GM10847 (cell line): ENCODE data around the gene ZNF212.

Experiments used
- POLR2A ChIP-seq: IDR thresholded peaks from 2 replicates; pipeline ENCODE4 v1.6.1; 2011; ENCODE audit not compliant: insufficient read length; ENCODE audit errors: extremely low read depth

ZNF212 gene

DNA sequence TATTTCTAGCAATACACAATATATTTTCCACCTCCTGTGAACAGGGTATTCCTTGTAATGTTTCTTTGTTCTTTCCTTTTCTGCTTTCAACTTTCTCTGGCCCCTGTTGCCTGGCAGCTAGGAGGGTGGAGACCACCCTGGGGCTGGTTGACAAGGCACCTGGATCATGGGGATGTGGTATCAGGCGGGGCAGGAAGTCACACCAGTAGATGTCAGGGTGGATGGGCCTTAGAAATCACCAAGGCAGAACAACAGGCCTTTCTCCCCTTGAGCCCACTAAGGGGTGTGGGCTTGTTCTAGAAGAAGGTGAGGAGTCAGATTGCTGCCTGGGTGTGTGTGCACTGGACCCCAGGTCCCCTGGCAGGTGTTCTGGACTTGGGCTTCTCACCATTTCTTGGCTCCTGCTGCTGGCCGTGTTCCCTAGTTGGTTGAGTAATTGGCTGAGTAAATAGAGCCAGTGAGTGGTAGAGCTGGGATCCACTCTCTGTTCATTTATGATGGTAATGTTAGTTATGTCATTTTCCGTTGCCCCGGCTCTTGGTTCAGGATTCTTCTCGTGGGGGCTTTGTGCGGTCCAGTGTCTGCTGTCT, 47.5 kb downstream of the ZNF212 start:
- TF ChIP-seq POLR2A = no peak

DNA sequence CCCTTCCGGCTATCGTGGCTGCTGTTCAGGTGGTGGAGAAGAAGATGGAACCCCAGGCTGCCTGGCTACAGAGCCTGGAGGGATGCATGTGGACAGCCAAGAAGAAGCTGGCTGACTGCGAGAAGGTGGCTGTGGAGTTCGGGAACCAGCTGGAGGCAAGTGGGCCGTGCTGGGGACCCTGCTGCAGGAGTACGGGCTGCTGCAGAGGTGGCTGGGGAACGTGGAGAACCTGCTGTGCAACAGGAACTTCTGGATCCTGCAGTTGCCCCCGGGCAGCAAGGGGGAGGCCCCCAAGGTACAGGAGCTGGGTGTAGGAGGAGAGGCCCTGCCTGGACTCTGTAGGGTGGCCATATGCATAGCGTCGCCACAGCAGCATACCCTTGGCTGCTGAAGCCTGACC, 48.2 kb downstream of the ZNF212 start:
- TF ChIP-seq POLR2A = no peak

DNA sequence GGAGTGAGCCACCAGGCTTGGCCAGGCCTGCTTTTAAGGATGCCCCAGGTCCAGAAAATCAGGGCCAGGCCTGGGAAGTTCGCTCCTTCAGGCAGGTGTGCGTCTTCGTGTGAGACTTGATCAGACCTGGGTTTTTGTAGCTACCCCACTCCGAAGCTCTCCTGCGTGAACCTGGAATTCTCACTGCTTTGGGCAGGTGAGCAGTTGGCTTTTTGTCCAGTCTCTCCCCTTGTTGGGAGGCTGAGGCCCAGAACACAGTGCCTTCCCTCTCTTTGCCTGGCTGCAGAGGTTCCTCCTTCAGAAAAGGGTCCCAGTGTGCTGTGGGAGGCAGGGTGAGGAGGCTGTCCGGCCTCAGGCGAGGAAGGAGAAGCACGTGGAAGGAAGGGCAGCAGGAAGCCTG, 49.8 kb downstream of the ZNF212 start:
- no peak for TF ChIP-seq POLR2A

DNA sequence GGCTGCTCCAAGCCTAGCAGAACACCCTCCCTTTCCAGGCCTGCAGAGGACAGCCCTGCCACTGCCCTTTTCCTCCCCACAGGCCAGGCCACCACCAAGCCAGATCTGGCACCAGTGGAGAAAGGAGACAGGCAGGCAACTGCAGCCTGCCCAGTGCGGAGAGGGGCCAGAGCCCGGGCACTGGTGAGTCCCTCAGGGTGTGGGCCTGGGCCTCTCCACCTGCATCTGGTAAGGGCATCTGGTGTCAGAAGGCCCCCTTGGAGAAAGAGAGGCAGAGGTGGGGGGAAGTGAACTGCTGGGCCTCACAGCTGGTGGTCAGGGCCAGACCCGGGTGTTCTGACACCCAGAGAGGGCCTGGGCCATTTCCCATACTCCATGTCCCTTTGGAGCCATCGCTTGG, 50.4 kb downstream of the ZNF212 start:
- TF ChIP-seq POLR2A = no peak

DNA sequence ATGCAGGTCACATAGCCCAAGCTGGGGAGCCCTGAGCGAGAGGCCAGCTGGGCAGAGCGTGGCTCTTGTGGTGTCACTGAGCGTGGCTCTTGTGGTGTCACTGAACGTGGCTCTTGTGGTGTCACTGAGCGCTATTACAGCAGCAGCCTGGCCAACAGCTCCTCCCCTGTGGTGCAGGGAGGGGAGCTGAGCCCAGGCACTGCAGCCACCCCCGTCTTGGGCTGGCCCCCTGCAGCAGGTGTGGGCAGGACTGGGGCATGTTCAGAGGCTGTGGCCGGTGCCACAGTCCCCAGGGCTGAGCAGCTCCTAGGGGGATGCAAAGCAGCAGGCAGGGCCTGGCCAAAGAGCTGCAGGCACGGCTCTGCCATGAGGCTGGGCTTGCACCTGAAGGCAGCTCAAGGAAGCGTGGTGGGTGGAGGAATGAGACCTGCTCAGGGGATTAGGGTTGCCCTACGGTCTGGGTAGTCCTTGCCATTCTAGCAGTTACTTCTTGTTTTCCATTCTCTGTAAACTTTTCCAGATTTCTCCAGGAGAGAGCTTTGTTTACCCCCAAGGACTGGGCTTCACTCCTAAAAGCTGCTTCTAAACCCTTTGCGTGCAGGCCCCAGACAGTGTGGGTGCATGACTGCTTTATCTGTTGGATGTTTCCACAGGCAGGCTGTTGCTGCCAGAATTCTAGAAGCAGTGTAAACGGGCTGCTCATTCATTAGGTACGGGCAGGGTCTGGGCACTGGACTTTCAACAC, 51.8 kb downstream of the ZNF212 start:
- no peak for TF ChIP-seq POLR2A

DNA sequence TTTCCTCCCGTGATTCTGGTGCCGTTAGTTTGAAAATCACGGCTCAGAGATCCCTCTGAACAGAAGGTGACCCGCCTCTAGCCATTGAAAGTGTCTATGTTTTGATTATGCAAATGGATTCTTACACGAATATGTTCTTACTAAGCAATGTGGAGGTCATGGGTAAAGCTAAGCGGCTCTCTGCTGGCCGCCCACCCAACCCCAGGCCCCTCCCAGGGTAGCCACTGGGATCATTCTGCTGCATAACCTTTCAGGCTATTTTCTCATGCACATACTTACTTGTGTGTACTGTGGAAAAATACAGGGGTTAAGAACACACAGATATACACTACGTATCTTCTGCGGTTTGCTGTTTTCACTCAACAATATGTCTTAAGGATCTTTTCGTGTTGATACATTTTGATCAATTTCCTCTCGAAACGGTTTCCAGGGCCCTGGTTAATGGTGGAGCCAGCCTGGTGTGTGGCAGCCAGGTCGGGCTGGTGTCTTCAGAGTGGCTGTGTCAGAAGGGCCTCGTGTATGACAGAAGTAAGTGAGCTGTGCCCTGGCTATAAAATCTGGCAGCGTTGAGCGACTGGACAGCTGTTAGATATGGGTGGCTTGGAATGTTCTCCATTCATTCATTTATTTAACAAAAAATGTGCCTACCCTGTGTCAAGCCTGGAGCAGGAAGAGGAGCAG, 52.5 kb downstream of the ZNF212 start:
- no peak for TF ChIP-seq POLR2A

DNA sequence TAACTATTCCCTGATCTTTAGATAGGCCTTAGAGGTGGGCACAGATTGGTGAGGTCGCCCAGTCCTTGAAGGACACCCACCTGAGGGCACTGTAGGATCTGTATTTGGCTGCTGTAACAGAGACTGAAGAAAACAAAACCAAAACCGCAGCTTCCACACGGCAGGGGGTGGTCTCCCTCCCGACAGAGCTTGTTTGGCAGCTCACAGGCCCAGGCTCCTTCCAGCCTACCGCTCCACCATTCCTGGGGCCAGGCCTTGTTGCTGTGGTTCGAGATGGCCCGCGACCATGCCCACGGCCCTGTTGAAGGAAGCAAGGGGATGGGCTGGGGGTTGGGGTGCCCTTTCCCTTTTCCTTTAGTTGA, 53.0 kb downstream of the ZNF212 start:
- no peak for TF ChIP-seq POLR2A

DNA sequence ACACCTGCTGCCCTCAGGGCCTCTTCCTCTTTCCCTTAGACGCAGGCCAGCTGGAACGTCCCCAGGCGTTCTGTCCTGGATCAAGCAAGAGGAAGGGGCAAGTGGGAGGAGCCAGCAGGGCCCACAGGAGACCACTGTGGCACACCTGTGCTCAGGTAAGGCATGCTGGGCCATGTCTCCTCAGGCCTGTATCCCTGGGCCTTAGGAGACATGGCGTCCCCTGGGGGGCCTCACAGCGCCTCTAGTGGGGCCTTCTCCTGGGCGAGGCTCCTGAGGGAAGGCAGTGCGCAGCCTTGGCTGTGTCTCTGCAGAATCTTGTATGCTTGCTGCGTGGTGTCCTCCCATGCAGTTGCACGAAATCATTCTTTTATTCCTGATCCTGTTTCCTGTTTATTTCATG, 53.9 kb downstream of the ZNF212 start:
- no peak for TF ChIP-seq POLR2A

DNA sequence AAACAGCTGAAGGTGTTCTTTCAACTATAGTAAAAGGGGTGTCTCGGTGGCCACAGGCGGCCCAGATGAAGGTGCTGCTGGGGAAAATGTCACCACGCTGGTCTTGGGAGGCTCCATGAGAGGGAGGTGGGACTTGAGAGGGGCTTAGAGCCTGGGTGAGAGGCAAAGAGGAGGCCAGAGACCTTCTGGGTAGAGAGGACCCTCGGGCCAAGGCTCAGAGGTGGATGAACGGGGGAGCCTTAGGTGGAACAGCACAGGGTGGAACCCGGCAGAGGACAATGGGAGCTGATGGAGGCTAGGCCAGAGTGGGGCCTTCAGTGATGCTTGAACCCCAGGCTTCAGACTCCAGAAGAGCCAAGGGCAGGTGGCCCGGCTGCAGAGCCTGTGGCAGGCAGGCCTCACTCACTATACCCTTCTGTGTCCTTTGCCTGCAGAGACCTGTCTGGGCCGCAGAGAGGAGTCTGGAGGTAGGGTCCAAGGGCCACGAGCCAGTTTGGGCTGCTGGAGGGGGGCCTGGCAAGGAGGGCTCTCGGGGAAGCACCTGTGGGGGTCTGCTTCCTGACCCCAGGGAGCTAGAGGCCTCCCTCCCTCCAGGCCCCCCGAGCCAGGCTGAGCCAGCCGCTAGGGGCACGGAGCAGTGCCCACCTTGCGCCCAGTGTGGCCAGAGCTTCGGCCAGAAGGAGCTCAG, 54.6 kb downstream of the ZNF212 start:
- no peak for TF ChIP-seq POLR2A

DNA sequence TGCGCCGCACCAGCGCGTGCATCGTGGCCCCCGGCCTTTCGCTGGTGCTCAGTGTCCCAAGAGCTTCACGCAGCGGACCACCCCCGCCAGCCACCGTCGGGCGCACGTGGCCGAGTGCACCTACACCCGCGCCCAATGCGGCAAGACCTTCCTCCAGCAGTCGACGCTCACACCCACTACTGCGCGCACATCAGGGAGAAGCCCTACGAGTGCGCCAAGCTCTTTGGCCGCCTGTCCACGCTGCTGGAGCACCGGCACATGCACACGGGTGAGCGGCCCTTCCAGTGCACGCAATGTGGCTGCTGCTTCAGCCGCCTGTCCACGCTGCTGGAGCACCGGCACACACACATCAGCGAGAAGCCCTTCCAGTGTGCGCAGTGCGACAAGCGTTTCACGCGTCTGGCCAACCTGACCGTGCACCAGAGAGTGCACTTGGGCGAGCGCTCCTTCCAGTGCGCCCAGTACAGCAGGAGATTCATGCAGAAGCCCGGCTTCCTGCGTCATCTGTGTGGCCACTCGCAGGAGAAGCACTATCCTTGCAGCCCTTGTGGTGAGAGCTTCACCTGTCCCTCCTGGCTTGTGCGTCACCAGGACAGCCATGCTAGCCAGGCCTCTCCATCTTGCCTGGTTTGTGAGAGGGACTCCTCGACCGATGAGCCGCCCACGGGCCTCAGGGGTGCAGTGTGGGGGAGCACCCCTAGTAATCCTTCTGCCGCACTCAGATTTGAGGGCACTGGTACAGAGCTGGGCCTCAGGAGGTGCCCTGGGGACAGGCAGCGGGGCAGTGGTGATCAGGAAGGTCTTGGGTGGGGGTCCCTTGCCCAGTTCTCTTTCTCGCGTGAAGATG, 55.4 kb downstream of the ZNF212 start:
- TF ChIP-seq POLR2A = no peak

DNA sequence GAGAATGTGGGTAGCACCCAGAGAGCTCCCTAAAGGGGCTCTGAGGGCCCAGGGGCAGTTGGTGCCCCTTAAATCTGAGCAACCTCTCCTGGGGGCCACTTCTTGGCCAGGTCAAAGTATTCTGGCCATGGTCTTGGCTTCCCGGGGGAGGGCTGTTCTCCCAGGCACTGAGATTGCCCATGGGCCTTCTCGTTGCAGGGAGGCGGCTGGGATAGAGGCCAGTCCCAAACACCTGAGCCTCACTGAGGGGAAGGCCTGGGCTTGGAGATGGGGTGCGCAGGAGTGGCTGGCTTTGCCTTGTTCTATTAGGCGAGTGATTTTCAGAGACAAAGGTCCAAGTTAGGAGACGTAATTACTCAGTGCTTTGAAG, 56.0 kb downstream of the ZNF212 start:
- no peak for TF ChIP-seq POLR2A

DNA sequence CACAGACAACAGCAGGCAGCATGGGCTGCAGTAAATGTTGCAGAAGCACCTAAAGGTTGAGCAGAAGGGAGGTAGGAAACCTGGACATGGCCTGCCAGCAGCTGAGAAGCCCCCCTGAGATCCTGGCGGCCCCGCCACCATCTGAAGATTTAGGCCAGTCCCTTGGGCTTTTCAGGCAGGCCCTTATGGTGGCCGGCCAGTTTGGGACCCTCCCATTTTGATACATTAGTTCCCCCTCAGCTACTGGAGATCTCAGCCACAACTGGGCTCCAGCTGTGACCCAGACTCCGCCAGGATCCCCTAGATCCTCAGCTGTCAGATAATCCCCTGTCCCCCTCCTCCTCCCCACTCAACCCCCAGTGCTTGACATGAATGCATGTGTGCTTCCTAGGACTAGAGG, 56.9 kb downstream of the ZNF212 start:
- no peak for TF ChIP-seq POLR2A

DNA sequence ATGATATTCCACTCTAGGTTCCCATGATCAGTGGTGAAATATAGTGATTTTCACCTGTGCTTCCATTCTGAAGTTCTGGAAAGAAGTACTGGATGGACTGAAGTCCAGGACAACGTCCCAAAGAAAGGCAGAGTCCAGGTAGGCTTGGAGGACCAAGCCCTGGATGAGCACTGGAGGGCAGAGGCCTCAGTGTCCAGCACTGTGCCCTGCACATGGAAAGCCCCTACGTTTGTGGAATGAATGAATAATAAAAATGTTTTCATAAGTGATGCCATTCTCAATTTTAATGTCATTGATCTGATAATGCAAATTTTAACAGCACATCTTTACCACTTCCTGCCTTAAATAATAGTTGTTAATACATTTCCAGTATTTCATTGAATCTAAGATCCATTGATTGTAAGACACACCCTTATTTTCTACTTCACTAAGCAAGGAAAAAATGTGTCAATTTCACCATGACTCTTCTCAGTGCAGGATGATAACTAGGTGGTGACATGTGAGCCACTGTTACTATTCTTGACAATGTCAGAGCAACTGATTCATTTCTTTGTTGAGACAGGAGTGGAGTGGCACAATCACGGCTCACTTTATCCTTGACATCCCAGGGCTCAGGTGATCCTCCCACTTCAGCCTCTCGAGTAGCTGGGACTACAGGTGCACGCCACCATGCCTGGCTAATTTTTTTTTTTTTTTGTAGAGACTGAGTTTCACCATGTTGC, 57.7 kb downstream of the ZNF212 start:
- TF ChIP-seq POLR2A = no peak

DNA sequence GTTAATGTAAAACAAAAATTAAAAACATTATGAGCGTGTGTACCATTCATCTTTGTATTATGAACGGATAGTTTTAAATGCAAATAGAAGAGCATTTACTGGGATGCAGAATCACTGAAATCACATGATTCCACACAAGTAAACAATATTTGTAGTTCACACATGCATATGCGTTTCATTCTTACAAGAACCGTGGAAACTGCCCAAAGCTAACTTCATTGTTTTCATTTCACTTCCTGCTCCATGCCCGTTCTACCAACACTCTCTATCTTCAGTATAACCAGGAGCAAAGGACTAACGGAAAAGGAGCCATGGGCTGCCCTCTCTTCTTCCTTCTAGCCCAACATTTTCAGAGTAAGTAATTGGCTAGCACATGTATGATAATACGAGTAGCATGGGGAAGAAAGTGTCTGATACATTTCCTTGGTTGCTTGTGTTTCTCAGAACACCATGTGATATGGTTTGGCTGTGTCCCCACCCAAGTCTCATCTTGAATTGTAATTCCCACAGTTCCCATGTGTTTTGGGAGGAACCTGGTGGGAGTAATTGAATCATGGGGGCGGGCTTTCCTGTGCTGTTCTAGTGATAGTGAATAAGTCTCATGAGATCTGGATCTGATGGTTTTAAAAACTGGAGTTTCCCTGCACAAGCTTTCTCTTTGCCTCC, 61.3 kb downstream of the ZNF212 start:
- no peak for TF ChIP-seq POLR2A
